ENCODE measurements around the gene NOC2L.

Gene NOC2L

DNA sequence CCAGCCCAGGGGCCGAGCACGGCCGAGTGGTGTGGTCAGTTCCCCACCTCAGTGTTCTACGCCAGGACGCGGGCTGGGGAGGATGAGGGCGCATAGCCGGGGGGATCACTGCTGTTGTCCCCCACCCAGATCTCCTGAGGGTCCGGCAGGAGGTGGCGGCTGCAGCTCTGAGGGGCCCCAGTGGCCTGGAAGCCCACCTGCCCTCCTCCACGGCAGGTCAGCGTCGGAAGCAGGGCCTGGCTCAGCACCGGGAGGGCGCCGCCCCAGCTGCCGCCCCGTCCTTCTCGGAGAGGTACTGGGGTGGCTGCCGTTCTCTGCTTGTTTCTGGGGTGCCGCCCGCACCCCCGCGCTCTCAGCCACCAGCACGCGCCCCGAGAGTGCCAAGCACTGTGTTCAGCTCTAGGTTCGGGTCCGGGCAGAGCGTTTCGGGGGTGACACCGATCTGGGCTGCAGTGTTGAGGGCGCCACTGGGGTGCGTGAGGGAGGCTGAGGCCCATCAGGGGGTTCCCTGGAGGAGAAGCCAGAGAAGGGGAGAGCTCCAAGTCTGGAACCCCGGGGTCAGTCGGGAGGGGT, 18.0 kb downstream of the NOC2L start:
- DNase-seq: no peak

DNA sequence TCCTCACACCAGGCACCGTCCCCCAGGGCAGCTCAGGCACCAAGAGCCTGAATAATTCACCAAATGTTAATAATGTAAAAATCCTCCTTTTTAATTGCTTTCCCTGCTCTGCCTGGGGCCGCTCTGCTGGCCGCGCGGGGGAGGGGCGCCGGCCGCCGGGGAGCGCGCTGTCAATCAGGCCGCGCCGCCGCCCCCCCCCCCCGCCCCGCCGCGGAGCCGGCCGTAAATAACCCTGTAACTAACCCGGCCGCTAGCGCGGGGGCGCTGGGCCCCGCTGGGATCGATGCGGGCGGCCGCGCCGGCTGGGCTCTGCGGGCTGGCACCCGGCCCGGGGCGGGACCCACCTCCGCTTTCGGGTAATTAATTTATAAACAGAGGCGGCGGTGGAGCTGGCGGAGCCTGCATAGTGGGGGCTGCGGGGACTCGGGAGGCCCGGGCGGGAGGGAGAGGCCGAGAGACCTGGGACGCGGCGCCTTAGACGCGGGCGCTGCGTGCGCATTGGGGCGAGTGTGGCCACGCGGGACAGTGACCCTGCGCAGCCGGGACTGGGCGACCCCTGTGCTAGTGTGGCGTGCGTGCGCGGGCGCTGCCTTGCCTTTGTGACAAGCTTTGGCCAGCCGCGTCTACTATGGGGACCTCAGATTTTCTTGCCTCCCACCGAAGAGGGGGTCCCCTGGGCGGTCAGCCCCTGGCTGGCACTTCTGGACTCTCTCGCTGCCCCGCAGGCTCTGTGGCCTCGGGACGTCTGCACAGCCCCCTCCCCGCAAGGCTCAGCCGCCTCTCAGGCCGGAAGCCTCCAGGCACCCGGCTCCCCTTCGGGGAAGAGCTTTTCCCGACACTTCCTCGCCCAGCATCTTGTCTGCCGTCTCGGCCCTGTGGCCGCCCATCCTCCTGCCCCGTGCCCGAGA, 18.7 kb downstream of the NOC2L start:
- DNase-seq: no peak

DNA sequence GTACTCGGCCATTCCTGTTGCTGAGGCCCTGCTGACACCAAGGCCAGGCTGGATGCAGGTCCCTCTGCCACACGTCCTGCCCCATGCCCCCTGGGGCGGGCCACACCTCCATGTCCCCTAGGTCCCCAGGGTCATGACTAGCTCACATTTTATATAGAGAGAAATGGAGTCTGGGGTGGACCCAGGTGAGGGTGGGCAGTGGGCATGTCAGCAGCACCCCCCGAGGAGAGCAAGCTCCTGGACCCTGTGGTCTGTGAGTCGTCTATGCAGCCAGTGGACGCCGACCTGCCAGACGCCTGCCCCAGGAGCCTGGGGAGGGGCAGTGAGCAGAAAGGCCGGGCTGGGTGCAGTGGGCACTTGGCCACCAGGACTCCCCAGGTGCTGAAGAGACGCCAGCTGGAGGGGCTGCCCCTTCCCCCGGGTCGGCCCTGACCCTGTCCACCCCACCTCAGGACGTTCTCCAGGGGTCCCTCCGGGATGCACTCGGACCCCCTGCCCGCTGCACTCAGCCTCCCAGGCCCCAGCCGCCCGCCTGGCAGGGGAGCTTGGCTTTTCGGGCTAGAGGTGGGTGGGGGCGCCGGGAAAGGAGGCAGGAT, 19.4 kb downstream of the NOC2L start:
- no peak for DNase-seq

- DNase-seq: no peak
Measured at GRCh38 chr1:938711-939489, 20.2 kb downstream of the NOC2L start.

GRCh38 chr1:938088-938683, 20.9 kb downstream of the NOC2L start:
- no peak for DNase-seq

DNA sequence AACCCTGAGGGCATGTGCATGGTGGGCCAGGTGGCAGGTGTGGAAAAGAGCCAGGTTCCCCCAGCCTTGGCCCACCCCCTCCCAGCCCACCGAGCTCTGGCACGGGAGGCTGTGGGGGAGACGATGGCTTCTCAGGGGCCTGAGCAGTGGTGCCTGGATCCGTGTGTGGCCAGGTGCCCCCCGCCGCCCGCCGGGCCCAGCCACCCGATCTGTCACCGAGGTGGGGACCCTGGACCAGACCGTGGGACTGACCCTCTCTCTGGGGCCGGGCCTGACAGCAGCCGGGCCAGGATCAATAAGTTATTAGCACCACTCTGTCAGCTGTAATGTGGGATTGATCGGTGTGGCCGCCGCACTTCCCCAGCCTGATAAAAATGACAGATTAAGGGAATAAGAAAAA, 21.5 kb downstream of the NOC2L start:
- no peak for DNase-seq

- no peak for DNase-seq
Measured at GRCh38 chr1:936348-937264, 22.4 kb downstream of the NOC2L start.

GRCh38 chr1:935751-936231, 23.3 kb downstream of the NOC2L start:
- no peak for DNase-seq

DNA sequence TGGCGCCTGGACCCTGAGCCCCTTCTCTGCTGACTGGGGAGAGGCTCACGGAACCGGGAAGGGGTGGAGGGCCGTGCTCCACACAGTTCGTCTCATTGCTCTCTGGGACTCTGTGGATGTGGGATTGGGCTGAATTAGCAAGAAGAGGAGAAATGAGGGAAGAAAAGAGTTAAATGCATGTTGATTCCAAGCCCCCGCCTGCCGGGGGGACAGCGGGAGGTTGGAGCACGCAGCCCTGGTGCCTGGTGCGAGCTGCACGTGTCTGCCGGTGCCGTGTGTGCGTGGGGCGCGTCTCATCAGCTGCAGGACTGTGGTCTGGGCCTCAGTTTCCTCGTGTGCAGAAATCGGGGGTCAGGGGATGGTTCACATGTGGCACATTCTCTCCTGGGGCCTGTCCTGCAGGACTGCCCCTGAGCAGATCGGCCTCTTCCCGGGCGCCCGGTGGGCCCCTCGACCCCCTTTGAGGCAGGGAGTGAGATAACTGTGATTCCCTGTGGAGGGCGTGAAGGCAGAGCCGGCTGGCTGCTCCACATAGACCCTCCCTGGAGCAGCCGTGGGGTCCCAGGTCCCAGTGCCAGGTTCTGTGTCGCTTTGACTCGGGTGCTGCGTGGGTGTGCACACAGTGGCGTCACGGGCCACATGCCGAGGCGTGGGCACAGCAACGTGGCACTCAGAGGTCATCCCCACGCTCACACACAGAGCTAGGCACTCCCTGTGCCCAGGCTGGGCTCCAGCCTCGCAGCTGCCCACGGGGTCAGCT, 23.9 kb downstream of the NOC2L start:
- no peak for DNase-seq

GRCh38 chr1:933603-933940, 25.5 kb downstream of the NOC2L start:
- DNase-seq: no peak

DNA sequence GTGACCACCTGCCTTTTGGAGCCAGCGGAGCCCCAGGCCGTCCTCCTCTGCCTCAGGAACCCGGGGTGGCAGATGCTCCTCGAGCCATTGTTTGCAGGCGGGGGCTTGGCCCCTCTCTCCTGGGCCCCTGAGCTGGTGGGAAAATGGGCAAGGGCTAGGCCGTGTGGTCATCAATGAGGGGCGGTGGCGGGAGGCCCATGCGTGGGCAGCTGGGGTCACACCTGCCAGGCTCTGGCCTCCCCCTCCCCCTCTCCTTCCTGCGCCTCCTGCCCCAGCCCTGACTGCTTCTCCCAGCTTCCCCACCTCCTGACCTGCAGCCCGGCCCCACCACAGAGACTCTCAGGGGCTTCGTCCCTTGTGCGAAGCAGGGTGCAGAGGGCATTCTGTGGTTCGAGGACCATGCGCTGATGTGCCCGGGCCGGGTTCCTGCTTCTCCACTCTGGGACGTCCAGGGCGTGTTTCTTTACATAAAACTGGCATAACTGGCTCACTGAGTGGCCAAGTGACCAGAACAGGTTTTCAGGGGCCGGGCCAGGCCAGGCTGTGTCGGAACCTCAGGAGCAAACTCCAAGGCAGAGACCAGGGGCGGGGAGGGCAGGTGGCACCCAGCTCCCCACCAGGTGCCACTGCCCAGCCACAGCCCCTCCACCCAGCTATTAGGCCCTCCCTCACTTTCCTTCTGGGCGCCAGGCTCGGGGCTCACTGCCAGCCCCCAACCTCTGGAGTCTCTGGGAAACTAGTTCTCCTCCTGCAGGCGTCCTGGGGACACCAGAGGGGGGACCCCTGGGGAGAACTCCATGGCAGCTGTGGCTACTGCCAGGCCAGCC, 26.1 kb downstream of the NOC2L start:
- DNase-seq: no peak

DNA sequence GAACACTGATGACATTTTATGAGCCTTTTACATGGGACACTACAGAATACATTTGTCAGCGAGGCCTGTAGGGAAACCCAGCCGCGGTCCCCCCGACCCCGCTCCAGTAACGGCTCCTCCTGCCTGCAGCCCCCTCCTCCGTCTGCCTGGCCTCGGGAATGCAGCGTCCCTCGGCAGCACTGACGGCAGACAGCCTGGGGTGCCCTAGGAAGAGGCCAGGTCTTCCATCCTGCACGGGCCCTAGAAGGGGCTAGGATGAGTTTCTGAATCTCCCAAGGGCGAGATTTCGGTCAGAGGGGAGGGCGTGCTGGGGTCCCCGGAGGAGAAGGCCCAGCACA, 26.9 kb downstream of the NOC2L start:
- no peak for DNase-seq

DNA sequence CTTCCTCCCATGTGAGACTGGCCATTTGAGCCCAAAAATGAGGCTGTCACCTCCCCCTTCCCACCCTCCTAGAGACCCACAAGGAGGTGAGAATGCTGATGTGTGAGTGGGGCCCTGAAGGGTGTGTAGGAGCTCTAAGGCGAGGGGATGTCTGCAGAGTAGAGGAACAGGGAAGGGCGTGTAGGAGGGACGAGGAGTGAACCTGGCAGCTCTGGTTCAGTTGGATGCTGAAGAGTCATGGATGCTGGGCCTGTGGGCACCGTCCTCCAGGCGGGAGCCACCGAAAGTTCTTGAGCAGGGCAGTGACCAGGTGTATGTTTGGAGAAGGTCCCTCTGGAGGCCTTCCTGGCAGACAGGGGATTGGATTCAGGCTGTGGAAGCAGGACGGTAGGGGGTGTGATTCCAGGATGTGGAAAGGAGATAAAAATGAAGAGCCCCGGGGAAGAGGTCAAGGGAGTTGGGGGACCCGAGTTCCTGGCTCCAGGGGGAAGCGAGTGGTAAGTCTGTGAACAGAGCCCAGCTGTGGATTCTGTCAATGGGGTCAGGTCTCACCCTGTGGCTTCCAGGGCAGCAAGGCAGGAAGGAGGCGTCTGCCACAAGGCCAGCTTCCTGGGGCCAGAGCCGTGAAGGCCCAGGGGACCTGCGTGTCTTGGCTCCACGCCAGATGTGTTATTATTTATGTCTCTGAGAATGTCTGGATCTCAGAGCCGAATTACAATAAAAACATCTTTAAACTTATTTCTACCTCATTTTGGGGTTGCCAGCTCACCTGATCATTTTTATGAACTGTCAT, 27.5 kb downstream of the NOC2L start:
- DNase-seq: no peak

DNA sequence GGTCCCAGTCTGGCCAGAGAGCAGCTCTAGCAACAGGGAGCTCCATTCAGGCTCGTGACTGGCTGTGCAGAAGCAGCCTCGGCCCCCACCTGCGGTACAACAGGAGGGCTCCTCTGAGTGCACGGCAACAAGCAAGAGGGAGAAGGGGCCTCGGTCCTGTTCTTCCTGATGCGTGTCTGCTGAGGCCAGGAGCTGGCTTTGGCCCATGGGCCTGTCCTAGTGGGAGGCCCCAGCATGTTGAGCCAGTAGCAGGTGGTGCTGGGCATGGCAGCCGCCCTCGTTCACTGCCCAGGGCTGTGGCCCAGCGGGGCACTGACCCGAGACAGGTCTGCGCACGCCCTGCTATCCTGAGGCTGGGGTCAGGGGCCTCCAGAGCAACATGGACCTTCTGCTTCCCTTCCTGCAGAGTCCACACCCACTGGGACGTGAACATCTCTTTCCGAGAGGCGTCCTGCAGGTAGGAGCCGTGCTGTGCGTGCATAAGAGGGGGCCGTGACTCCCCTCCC, 28.4 kb downstream of the NOC2L start:
- no peak for DNase-seq

GRCh38 chr1:929712-930632, 29.1 kb downstream of the NOC2L start:
- no peak for DNase-seq

DNA sequence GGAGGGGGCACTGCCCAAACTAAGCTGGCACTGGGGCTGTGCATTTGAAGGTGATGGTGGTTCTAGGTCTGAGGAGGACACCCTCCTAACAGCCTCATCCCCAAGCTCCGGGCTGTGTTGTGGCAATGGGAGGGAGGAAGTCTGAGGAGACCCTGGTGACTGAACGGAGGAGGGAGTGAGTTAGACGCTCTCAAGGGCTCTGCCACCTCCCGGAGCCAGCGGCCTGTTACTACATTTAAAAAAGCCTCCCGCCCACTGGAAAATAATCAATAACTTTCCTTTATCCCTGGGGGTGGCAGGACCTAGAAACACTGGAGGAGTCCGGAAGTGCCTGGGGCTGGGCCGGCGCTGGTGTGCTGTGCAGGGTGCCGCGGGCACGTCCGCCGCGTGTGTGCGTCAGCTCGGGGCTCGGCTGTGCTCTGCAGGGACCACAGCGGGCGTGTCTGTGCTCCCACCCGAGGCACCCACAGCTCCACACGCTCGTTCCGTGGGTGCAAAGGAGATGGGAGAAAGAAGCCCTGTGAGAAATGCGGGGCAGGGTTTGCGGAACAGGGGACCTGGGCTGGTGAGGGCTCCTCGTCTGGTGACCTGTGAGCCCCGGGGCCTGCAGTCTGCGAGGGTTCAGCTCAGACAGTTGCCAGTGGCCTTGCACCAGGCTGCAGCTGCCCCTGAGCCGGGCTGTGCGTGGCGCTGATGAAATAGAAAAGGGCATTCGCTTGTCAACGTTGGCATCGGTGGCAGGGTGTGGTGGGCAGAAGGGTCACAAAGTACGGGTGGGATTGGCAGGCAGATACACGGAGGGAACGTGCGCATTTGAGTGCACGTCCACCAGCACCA, 30.0 kb downstream of the NOC2L start:
- no peak for DNase-seq

GRCh38 chr1:927748-928147, 31.3 kb downstream of the NOC2L start:
- no peak for DNase-seq

Measured in bone marrow (tissue), 2 donors.